HepG2 (cell line): ENCODE results near the gene PET100. TPM values are rescaled to one million over a fixed set of nuclear protein-coding genes. Genes with fewer than 3 reads are reported as not detected.
A peak's percentile ranks its signal among the peaks of the same experiment; 100 is the strongest.

Source experiments
- ATF7-NPFF ChIP-seq: sonication (generic); formaldehyde crosslinking; IDR thresholded peaks from 2 replicates; pipeline ENCODE4 v1.8.1; 2023; ENCODE audit warnings: mild to moderate bottlenecking, low read depth, missing genetic modification reagents, moderate library complexity
- ELF4 ChIP-seq: sonication (generic); formaldehyde crosslinking; IDR thresholded peaks from 2 replicates; pipeline ENCODE4 v1.5.0; 2020; ENCODE audit warnings: missing genetic modification reagents, mild to moderate bottlenecking, moderate library complexity, borderline replicate concordance
- ELK4 ChIP-seq: sonication (generic); formaldehyde crosslinking; IDR thresholded peaks from 2 replicates; pipeline ENCODE4 v1.9.0; 2021; ENCODE audit warnings: missing genetic modification reagents, borderline replicate concordance
- HOXA9 ChIP-seq: sonication (generic); formaldehyde crosslinking; IDR thresholded peaks from 2 replicates; pipeline ENCODE4 v1.8.1; 2022; ENCODE audit warnings: missing genetic modification reagents, mild to moderate bottlenecking, moderate library complexity, borderline replicate concordance
- IRF2 ChIP-seq: IDR thresholded peaks from 2 replicates; pipeline ENCODE4 v1.6.1; 2018; ENCODE audit warnings: missing genetic modification reagents, missing compliant biosample characterization
- ISL2 ChIP-seq: sonication (generic); formaldehyde crosslinking; IDR thresholded peaks from 2 replicates; pipeline ENCODE4 v1.5.0; 2020; ENCODE audit warnings: missing genetic modification reagents
- MEIS2 ChIP-seq: sonication (generic); formaldehyde crosslinking; IDR thresholded peaks from 2 replicates; pipeline ENCODE4 v1.9.0; 2021; ENCODE audit warnings: mild to moderate bottlenecking, missing genetic modification reagents
- PCBP1 ChIP-seq: fragments of 200-400 bp; formaldehyde crosslinking; IDR thresholded peaks from 2 replicates; pipeline ENCODE4 v1.6.1; 2017; ENCODE audit warnings: mild to moderate bottlenecking, low read depth, low read length, borderline replicate concordance
- REXO4 ChIP-seq: sonication (generic); formaldehyde crosslinking; IDR thresholded peaks from 2 replicates; pipeline ENCODE4 v1.8.0; 2022; ENCODE audit warnings: missing genetic modification reagents, mild to moderate bottlenecking, borderline replicate concordance
- RFXAP ChIP-seq: sonication (generic); formaldehyde crosslinking; IDR thresholded peaks from 2 replicates; pipeline ENCODE4 v1.4.0; 2020; ENCODE audit warnings: missing genetic modification reagents, borderline replicate concordance
- SKI ChIP-seq: fragments of 450-650 bp; IDR thresholded peaks from one replicate; pipeline ENCODE4 v1.6.1; 2018; ENCODE audit warnings: mild to moderate bottlenecking; ENCODE audit not compliant: partially characterized antibody
- TEF ChIP-seq: sonication (generic); formaldehyde crosslinking; IDR thresholded peaks from 2 replicates; pipeline ENCODE4 v1.5.0; 2020; ENCODE audit warnings: missing genetic modification reagents
- TFDP1 ChIP-seq: IDR thresholded peaks from 2 replicates; pipeline ENCODE4 v1.6.1; 2016; ENCODE audit warnings: missing compliant biosample characterization, missing genetic modification reagents, borderline replicate concordance
- TP53 ChIP-seq: sonication (generic); formaldehyde crosslinking; conservative IDR thresholded peaks from 2 replicates; pipeline ENCODE4 v1.4.0; 2020; ENCODE audit warnings: missing genetic modification reagents
- ZNF510 ChIP-seq: sonication (generic); formaldehyde crosslinking; IDR thresholded peaks from 2 replicates; pipeline ENCODE4 v1.4.0; 2020; ENCODE audit warnings: low read depth, mild to moderate bottlenecking, missing genetic modification reagents
- ZNF547 ChIP-seq: sonication (generic); formaldehyde crosslinking; IDR thresholded peaks from 2 replicates; pipeline ENCODE4 v1.5.1; 2020; ENCODE audit warnings: mild to moderate bottlenecking, missing genetic modification reagents
- ZNF704 ChIP-seq: sonication (generic); formaldehyde crosslinking; IDR thresholded peaks from 2 replicates; pipeline ENCODE4 v1.8.1; 2023; ENCODE audit warnings: mild to moderate bottlenecking, inconsistent platforms, moderate library complexity, missing genetic modification reagents, borderline replicate concordance
- ZNF850 ChIP-seq: sonication (generic); formaldehyde crosslinking; conservative IDR thresholded peaks from 2 replicates; pipeline ENCODE4 v1.9.0; 2021; ENCODE audit warnings: mild to moderate bottlenecking, missing genetic modification reagents
- ZZZ3 ChIP-seq: sonication (generic); formaldehyde crosslinking; IDR thresholded peaks from 2 replicates; pipeline ENCODE4 v1.4.0; 2020; ENCODE audit warnings: missing genetic modification reagents, mild to moderate bottlenecking, borderline replicate concordance
- polyA plus RNA-seq, 8 experiments: library from polyadenylated mRNA; depleted of rRNA in 3 of 8; stranded (reverse) in 7 of 8; unstranded in 1 of 8; fragments of >200 nt; fragmentation: Illumina TruSeq in 4 of 8; extraction: Trizol in 4 of 8; gene quantifications; 2 replicates each; pipeline versions ENCODE4 v1.2.1 to v1.2.3, GENCODE V29; 2011 to 2016; ENCODE audit warnings: low read depth in 4 of 8, missing spikeins in 1 of 8, mixed read lengths in 1 of 8; ENCODE audit not compliant: insufficient read depth in 1 of 8
- total RNA-seq, 5 experiments: library from RNA; depleted of rRNA; stranded (reverse); fragments of >200 nt; fragmentation: Illumina TruSeq; extraction: Trizol; gene quantifications; 2 replicates each; pipeline ENCODE4 v1.2.3, GENCODE V29; 2016; ENCODE audit warnings: low read depth in 1 of 5
- TF ChIP-seq, protein P1 (sequence below): sonication (generic); formaldehyde crosslinking; IDR thresholded peaks from 2 replicates; pipeline ENCODE4 v1.8.0; 2022; ENCODE audit warnings: missing genetic modification reagents, mild to moderate bottlenecking, inconsistent platforms, borderline replicate concordance
- TF ChIP-seq, protein P2 (sequence below): sonication (generic); formaldehyde crosslinking; IDR thresholded peaks from 2 replicates; pipeline ENCODE4 v1.8.1; 2023; ENCODE audit warnings: missing genetic modification reagents, inconsistent platforms, borderline replicate concordance

PET100 gene
- total and polyA plus RNA-seq, 2 of the 13 experiments (the other 11 are each of a cell fraction or from before 2014, with no cell fraction given), result 22.3 to 66.5 TPM

DNA sequence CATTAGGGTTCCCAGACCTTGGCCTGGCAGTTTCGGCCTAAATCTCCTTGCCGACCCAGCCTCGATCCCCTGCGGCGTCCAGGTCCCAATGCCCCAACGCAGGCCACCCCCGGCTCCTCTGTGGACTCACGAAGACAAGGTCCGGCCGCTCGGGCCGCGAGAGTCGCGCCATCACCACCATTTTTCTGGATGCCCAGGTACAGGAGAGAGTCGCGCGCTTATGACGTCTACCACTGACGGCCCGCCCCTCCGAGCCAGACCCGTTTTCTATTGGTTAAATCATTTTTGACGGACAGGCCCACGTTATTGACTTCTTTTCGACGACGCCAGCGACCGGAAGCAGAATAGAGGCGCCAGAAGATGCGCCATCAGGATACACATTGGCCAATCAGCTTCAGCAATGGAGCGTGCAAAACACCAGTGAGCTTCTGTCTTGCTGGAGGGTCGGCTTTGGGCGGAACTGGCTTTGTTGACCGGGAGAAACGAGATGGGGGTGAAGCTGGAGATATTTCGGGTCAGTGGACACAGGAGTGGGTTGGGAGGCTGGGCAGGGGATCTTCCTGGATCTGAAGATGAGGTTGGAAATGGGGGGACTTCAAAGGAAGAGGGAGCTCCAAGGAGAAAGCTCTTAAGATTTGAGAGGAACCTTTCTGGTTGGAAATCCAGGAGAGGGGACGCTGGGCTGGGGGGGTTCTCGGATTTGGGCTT, at the start of gene PET100, which contains the start of gene XAB2 (continued):
- TF ChIP-seq RFXAP (CRISPR knock-in tag), result no peak
- no peak for TF ChIP-seq ZNF510 (CRISPR knock-in tag)
- 0 out of 2 replicates have a peak, but pooled peaks have one; percentile 23 for TF ChIP-seq IRF2 (CRISPR knock-in tag)
- no peak for TF ChIP-seq ZNF850
- TF ChIP-seq, protein P1, sequence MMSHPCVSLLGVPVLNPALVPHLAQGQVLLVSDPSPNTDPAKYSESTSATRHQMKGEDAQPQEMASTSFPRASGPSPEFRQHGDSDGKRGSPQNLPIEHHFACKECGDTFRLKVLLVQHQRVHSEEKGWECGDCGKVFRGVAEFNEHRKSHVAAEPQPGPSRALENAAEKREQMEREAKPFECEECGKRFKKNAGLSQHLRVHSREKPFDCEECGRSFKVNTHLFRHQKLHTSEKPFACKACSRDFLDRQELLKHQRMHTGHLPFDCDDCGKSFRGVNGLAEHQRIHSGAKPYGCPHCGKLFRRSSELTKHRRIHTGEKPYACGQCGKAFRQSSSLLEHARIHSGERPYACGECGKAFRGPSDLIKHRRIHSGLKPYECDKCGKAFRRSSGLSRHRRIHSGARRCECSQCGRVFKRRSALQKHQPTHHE (CRISPR knock-in tag), result 0 out of 2 replicates have a peak, but pooled peaks have one; percentile 65
- no peak for TF ChIP-seq ZNF547 (CRISPR knock-in tag)
- peak; percentile 57; the same call in 1 of the 2 replicates for TF ChIP-seq MEIS2 (CRISPR knock-in tag)
- no peak; the same call in 1 of the 2 replicates for TF ChIP-seq ELK4 (CRISPR knock-in tag)
- peak; percentile 71; the same call in 1 of the 2 replicates for TF ChIP-seq PCBP1
- TF ChIP-seq ZZZ3 (CRISPR knock-in tag), result no peak; the same call in 1 of the 2 replicates
- TF ChIP-seq, protein P2, sequence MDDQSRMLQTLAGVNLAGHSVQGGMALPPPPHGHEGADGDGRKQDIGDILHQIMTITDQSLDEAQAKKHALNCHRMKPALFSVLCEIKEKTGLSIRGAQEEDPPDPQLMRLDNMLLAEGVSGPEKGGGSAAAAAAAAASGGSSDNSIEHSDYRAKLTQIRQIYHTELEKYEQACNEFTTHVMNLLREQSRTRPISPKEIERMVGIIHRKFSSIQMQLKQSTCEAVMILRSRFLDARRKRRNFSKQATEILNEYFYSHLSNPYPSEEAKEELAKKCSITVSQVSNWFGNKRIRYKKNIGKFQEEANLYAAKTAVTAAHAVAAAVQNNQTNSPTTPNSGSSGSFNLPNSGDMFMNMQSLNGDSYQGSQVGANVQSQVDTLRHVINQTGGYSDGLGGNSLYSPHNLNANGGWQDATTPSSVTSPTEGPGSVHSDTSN, result peak; percentile 98
- TF ChIP-seq ZNF704, result peak; percentile 54; the same call in 1 of the 2 replicates
- TF ChIP-seq ATF7-NPFF, result no peak
- no peak for TF ChIP-seq REXO4 (CRISPR knock-in tag)
- TF ChIP-seq SKI, result no peak
- TF ChIP-seq TP53 (CRISPR knock-in tag), result peak; percentile 63; the same call in 1 of the 2 replicates
- TF ChIP-seq ELF4, result peak; percentile 95; the same call in 1 of the 2 replicates
- no peak for TF ChIP-seq TEF (CRISPR knock-in tag)
- peak; percentile 45; the same call in 1 of the 2 replicates for TF ChIP-seq ISL2 (CRISPR knock-in tag)
- no peak for TF ChIP-seq HOXA9 (CRISPR knock-in tag)
- TF ChIP-seq TFDP1, result peak; percentile 90
